ENCODE data around the gene HOMEZ. TPM values are rescaled to one million over a fixed set of nuclear protein-coding genes. Genes with fewer than 3 reads are reported as not detected.

Gene HOMEZ
- total and polyA plus RNA-seq, 2 of the 8 experiments (the other 6 are each of a cell fraction or from before 2014, with no cell fraction given), result 9.1 to 15.9 TPM

DNA sequence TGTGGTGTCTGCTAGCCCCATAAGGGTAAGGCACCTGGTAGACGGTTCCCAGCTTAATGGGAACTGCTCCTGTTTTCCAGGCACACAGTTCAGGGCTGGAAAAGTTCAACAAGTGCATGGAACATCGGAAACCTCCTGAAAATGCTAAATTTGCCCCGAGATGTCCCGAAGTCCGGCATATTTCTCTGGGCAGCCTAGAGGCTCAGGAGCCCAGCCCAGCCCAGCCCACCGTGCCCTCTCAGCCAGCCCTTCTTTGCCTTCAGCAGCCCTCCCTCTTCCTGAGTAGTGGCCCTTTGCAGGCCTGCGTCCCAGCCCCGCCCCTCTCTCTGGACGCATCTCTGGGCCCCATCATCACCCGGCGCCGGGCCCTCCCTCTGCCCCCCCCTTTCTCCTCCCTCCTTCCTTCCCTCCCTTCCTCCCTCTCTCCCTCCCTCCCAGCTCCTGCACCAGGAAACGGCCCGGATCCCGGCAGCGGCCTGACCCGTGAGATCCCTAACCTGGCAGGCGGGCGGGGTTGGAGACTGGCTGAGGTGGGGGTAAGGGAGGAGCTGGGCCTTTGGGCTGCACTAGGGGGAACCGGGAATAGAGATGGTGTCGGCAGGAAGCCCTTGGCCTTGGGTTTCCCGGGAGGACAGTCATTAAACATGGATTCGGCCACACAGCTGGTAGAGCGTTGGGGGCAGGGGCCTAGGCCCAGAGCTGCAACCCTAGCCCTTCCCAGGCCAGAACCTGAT, 20.6 kb upstream of the HOMEZ start, which contains the start of gene BCL2L2:
Gene BCL2L2 (plus strand): TSS at position 422 of the 734 bp plus-strand sequence. CDS start 935 bp downstream, outside the sequence.
- Histone ChIP-seq H3K4me1 (replicated peaks in 1 of 4; ENCODE audit: control insufficient read depth in 3 of 4, insufficient read depth in 4 of 4, low read length in 3 of 4) (peaks cover 0 to 3% (median 1%) of the 10 kb centered on the region in 4 experiments; a peak in 4 of 7 replicates), H3K23ac (ENCODE audit: insufficient read length) (no peak within 1 kb of the TSS), H2BK12ac (ENCODE audit: low read depth, low read length) (no peak within 1 kb of the TSS), H3K14ac (ENCODE audit: insufficient read length) (no peak within 1 kb of the TSS), H4K8ac (ENCODE audit: extremely low read depth, insufficient read depth, low read length) (peak within 1 kb of the TSS; percentile 75; the same call in 1 of the 2 replicates), H4K5ac (ENCODE audit: insufficient read length, low read depth, low read length) (peak within 1 kb of the TSS; percentile 44), H3K23me2 (ENCODE audit: low read depth, low read length) (peaks cover 16% of the 10 kb centered on the region), H3K9ac (replicated peaks in 1 of 4; ENCODE audit: extremely low read depth in 1 of 4, low read depth in 3 of 4, low read length in 3 of 4) (peak within 1 kb of the TSS; percentile 63 to 84 (median 78)), H2AK5ac (ENCODE audit: low read depth, low read length) (no peak within 1 kb of the TSS), H4K91ac (replicated peaks; ENCODE audit: insufficient read length, low read length) (peak within 1 kb of the TSS; percentile 47), H3K27me3 (replicated peaks in 1 of 4; ENCODE audit: control insufficient read depth in 3 of 4, extremely low read depth in 1 of 4, insufficient read depth in 3 of 4, low read length in 3 of 4) (peaks cover 0 to 12% (median 5%) of the 10 kb centered on the region in 4 experiments; a peak in 4 of 7 replicates), H2BK5ac (ENCODE audit: low read depth, low read length) (peak within 1 kb of the TSS; percentile 53), H2BK120ac (replicated peaks; ENCODE audit: low read depth, low read length) (no peak within 1 kb of the TSS), H3K4ac (replicated peaks; ENCODE audit: insufficient read length, low read depth, low read length) (no peak within 1 kb of the TSS), H3K4me3 (ENCODE audit: extremely low read depth in 1 of 4, insufficient read depth in 2 of 4, low read depth in 3 of 4, low read length in 4 of 4) (peak within 1 kb of the TSS; percentile 57 to 90 (median 83)), H4K20me1 (replicated peaks in 1 of 2; ENCODE audit: control insufficient read depth in 1 of 2, insufficient read depth in 2 of 2, low read length in 2 of 2) (peaks cover 0 to 5% of the 10 kb centered on the region in 2 experiments), H3K56ac (replicated peaks; ENCODE audit: insufficient read length, low read depth, low read length) (peak within 1 kb of the TSS; percentile 28), H3K36me3 (ENCODE audit: control insufficient read depth in 2 of 4, insufficient read depth in 4 of 4, low read length in 3 of 4) (peaks cover 0 to 3% (median 1%) of the 10 kb centered on the region in 4 experiments; a peak in 4 of 8 replicates), H3K9me3 (ENCODE audit: insufficient read depth in 2 of 2, low read depth in 1 of 2, low read length in 1 of 2) (no peaks in the 10 kb centered on the region), H3K79me1 (ENCODE audit: low read depth, low read length) (peaks cover 2% of the 10 kb centered on the region; the same call in 1 of the 2 replicates), H3K79me2 (ENCODE audit: control insufficient read depth in 1 of 2, insufficient read depth in 2 of 2, low read length in 2 of 2) (peaks cover 0 to 2% of the 10 kb centered on the region in 2 experiments; a peak in 1 of 4 replicates), H2BK15ac (ENCODE audit: low read length) (no peak within 1 kb of the TSS), H3K4me2 (ENCODE audit: insufficient read depth in 1 of 2, low read depth in 2 of 2, low read length in 2 of 2) (peak within 1 kb of the TSS; percentile 81 to 97), H3K27ac (ENCODE audit: low read depth, low read length) (peak within 1 kb of the TSS; percentile 83; the same call in 1 of the 2 replicates), H2BK20ac (ENCODE audit: low read length) (no peak within 1 kb of the TSS), H3K18ac (ENCODE audit: extremely low read depth, low read length) (peak within 1 kb of the TSS; percentile 75; the same call in 1 of the 2 replicates), H2AFZ (ENCODE audit: low read length) (peak within 1 kb of the TSS; percentile 99)
- CTCF ChIA-PET (ENCODE audit: partially characterized antibody), result interaction anchor here (0.5 to 5.7 kb wide), 12 partner anchors 11 to 185 kb away, joined by 3 to 40 read pairs (median 6); partner anchors contain the start of gene PABPN1
- peak; percentile 70 to 90 for DNase-seq (ENCODE audit: low read depth in 1 of 2, low spot score in 2 of 2)
- POLR2A ChIA-PET (ENCODE audit: partially characterized antibody), result interaction anchor here (0.8 to 4.8 kb wide), 12 partner anchors 12 to 235 kb away, joined by 3 to 48 read pairs (median 3); partner anchors contain the start of genes ACIN1, C14orf119, HOMEZ and PABPN1
- no peak for FAIRE-seq
- 4% methylated on average over 13 of the region's 24 CpGs; no CpG with 5 or more reads in 1 of the 2 experiments for WGBS, 2 experiments (ENCODE audit: extremely low coverage in 1 of 2, insufficient coverage in 1 of 2, insufficient read length in 1 of 2, insufficient replicate concordance in 2 of 2, low coverage in 1 of 2, low lambda C conversion rate in 2 of 2, missing lambda C conversion rate in 1 of 2)
- TF ChIP-seq CBX8 (IDR thresholded peaks at IDR 0.05; ENCODE audit: borderline replicate concordance, low read depth, low read length) (no peak), RXRA (IDR thresholded peaks at IDR 0.05; ENCODE audit: insufficient read depth, low read depth, low read length) (no peak), CEBPB (IDR thresholded peaks at IDR 0.05; ENCODE audit: low read depth, low read length) (no peak), KDM1A (IDR thresholded peaks at IDR 0.05; ENCODE audit: borderline replicate concordance, low read length) (no peak), PHF8 (conservative IDR thresholded peaks at IDR 0.05; ENCODE audit: low read depth, low read length) (peak; percentile 63), GTF2F1 (IDR thresholded peaks at IDR 0.05; ENCODE audit: borderline replicate concordance, low read depth, low read length) (no peak), POLR2AphosphoS5 (IDR thresholded peaks at IDR 0.05; ENCODE audit: low read depth, low read length) (peak; percentile 70), KDM4A (IDR thresholded peaks at IDR 0.05; ENCODE audit: low read depth, low read length, severe bottlenecking) (peak; percentile 100), RNF2 (IDR thresholded peaks at IDR 0.05; ENCODE audit: borderline replicate concordance, low read depth, low read length, missing control alignments, poor library complexity, severe bottlenecking) (no peak), ATF3 (IDR thresholded peaks at IDR 0.05; ENCODE audit: insufficient read depth, low read depth, low read length) (peak; percentile 93)

Measured in H1 (cell line).